AG10803 (cell line): ENCODE results near the gene PCBP3.

ENCODE experiments used
- DNase-seq: peaks from one replicate; pipeline ENCODE4 v3.0.0; 2010; ENCODE audit warnings: low read depth
- H3K4me3 ChIP-seq: 2 replicates; pipeline ENCODE4 v1.5.1; 2011; ENCODE audit warnings: mild to moderate bottlenecking, low read length, control low read depth
- TF ChIP-seq, protein P1 (sequence below): conservative IDR thresholded peaks from 2 replicates; pipeline ENCODE4 v1.5.1; 2011; ENCODE audit warnings: mild to moderate bottlenecking, low read length, control low read depth, inconsistent platforms

Gene PCBP3

DNA sequence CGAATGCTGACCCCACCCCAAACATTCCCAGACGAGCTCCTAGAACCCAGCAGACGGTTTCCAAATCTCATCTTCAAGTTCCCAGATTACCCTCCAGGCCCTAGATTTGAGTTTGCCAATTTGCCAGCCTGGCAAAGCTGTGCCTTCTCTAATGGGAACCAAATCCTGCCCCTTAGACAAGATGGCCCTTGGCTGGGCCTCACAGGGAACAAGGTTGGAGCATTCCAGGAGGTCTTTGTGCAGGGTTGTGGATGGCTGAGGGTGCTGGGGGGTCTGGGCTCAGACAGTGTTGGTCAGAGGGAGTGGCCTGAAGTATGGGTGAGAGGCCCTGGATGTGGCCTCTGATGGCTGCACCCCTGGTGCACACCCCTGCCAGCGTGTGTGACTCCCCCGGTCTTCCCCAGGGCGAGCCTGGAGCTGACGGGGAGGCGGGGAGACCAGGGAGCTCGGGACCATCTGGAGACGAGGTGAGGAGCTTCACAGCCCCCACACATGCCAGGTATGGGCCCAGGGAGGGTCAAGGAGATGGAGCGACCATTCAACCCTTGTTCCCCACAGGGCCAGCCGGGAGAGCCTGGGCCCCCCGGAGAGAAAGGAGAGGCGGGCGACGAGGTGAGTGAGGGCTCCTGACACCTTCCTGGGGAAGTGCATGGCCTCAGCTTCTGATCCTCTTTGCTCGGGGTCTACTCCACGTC is 348.2 kb downstream of the PCBP3 start:
- DNase-seq: no peak
- H3K4me3 ChIP-seq: no peak overlapping the region
- TF ChIP-seq, protein P1, sequence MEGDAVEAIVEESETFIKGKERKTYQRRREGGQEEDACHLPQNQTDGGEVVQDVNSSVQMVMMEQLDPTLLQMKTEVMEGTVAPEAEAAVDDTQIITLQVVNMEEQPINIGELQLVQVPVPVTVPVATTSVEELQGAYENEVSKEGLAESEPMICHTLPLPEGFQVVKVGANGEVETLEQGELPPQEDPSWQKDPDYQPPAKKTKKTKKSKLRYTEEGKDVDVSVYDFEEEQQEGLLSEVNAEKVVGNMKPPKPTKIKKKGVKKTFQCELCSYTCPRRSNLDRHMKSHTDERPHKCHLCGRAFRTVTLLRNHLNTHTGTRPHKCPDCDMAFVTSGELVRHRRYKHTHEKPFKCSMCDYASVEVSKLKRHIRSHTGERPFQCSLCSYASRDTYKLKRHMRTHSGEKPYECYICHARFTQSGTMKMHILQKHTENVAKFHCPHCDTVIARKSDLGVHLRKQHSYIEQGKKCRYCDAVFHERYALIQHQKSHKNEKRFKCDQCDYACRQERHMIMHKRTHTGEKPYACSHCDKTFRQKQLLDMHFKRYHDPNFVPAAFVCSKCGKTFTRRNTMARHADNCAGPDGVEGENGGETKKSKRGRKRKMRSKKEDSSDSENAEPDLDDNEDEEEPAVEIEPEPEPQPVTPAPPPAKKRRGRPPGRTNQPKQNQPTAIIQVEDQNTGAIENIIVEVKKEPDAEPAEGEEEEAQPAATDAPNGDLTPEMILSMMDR: no peak
